Measurements from ENCODE around the gene GLIPR1L1.
"Not testable (repeated sequence)": the region's sequence is repeated elsewhere in the genome, so short reads cannot be mapped to it uniquely, and the experiment has no call there.

Gene GLIPR1L1

GRCh38 chr12:75341873-75342272 is 7.4 kb downstream of the GLIPR1L1 start:
- H3K9me3 ChIP-seq (ENCODE audit: insufficient read depth, low read depth, low read length), result no peaks in the 10 kb centered on the region
- no peak overlapping the region for H3K9ac ChIP-seq (ENCODE audit: low read depth, low read length, poor library complexity, severe bottlenecking)
- H3K4me3 ChIP-seq (ENCODE audit: low read length, poor library complexity, severe bottlenecking), result no peak overlapping the region
- H3K79me2 ChIP-seq (ENCODE audit: insufficient read depth, low read length), result no peaks in the 10 kb centered on the region
- no peak overlapping the region for H2AFZ ChIP-seq (ENCODE audit: low read length)
- no peaks in the 10 kb centered on the region for H3K9me2 ChIP-seq (replicated peaks; ENCODE audit: low read depth, low read length)
- no peaks in the 10 kb centered on the region for H3K36me3 ChIP-seq (ENCODE audit: insufficient read depth, low read length)
- no peaks in the 10 kb centered on the region for H3F3A ChIP-seq (ENCODE audit: low read depth)
- no peaks in the 10 kb centered on the region for H3K4me1 ChIP-seq (ENCODE audit: insufficient read depth, low read length, poor library complexity, severe bottlenecking)
- TF ChIP-seq CTCF (conservative IDR thresholded peaks at IDR 0.05; ENCODE audit: low read length), result no peak
- no peak for TF ChIP-seq EZH2phosphoT487 (IDR thresholded peaks at IDR 0.05; ENCODE audit: borderline replicate concordance)
- H3K27me3 ChIP-seq (ENCODE audit: insufficient read depth, low read length, poor library complexity, severe bottlenecking), result no peaks in the 10 kb centered on the region
- H4K20me1 ChIP-seq (ENCODE audit: insufficient read depth, low read length, poor library complexity, severe bottlenecking), result no peaks in the 10 kb centered on the region
- no peak overlapping the region for H3K4me2 ChIP-seq (ENCODE audit: low read depth, low read length, poor library complexity, severe bottlenecking)

- no peak overlapping the region for H3K4me2 ChIP-seq (ENCODE audit: low read depth, low read length, poor library complexity, severe bottlenecking)
These were observed 11.1 kb downstream of the GLIPR1L1 start for GRCh38 chr12:75345531-75345930.

GRCh38 chr12:75346215-75346614 is 11.7 kb downstream of the GLIPR1L1 start:
- not testable (repeated sequence) for H3K9ac ChIP-seq (ENCODE audit: low read depth, low read length, poor library complexity, severe bottlenecking); H3K79me2 ChIP-seq (ENCODE audit: insufficient read depth, low read length); H2AFZ ChIP-seq (ENCODE audit: low read length); H3K9me3 ChIP-seq (ENCODE audit: insufficient read depth, low read depth, low read length); H3K4me3 ChIP-seq (ENCODE audit: low read length, poor library complexity, severe bottlenecking); H3K4me2 ChIP-seq (ENCODE audit: low read depth, low read length, poor library complexity, severe bottlenecking); H3K27me3 ChIP-seq (ENCODE audit: insufficient read depth, low read length, poor library complexity, severe bottlenecking); H3K9me2 ChIP-seq (replicated peaks; ENCODE audit: low read depth, low read length); H4K20me1 ChIP-seq (ENCODE audit: insufficient read depth, low read length, poor library complexity, severe bottlenecking); H3F3A ChIP-seq (ENCODE audit: low read depth); H3K36me3 ChIP-seq (ENCODE audit: insufficient read depth, low read length)
- peaks cover 14% of the 10 kb centered on the region for H3K4me1 ChIP-seq (ENCODE audit: insufficient read depth, low read length, poor library complexity, severe bottlenecking)

More at GRCh38 chr12:75345531-75345930, 11.1 kb downstream of the GLIPR1L1 start:
- no peak overlapping the region for H3K4me3 ChIP-seq (ENCODE audit: low read length, poor library complexity, severe bottlenecking)
- H3K9me2 ChIP-seq (replicated peaks; ENCODE audit: low read depth, low read length), result no peaks in the 10 kb centered on the region
- no peaks in the 10 kb centered on the region for H4K20me1 ChIP-seq (ENCODE audit: insufficient read depth, low read length, poor library complexity, severe bottlenecking)
- no peak overlapping the region for H2AFZ ChIP-seq (ENCODE audit: low read length)
- H3K9ac ChIP-seq (ENCODE audit: low read depth, low read length, poor library complexity, severe bottlenecking), result no peak overlapping the region
- H3K4me1 ChIP-seq (ENCODE audit: insufficient read depth, low read length, poor library complexity, severe bottlenecking), result peaks cover 9% of the 10 kb centered on the region
- no peaks in the 10 kb centered on the region for H3K27me3 ChIP-seq (ENCODE audit: insufficient read depth, low read length, poor library complexity, severe bottlenecking)
- no peaks in the 10 kb centered on the region for H3K79me2 ChIP-seq (ENCODE audit: insufficient read depth, low read length)
- H3K9me3 ChIP-seq (ENCODE audit: insufficient read depth, low read depth, low read length), result no peaks in the 10 kb centered on the region
- no peaks in the 10 kb centered on the region for H3K36me3 ChIP-seq (ENCODE audit: insufficient read depth, low read length)
- TF ChIP-seq CTCF (conservative IDR thresholded peaks at IDR 0.05; ENCODE audit: low read length) (no peak), EZH2phosphoT487 (IDR thresholded peaks at IDR 0.05; ENCODE audit: borderline replicate concordance) (no peak)
- H3F3A ChIP-seq (ENCODE audit: low read depth), result no peaks in the 10 kb centered on the region

GRCh38 chr12:75349946-75350345 is 15.5 kb downstream of the GLIPR1L1 start:
- no peaks in the 10 kb centered on the region for H3K9me3 ChIP-seq (ENCODE audit: insufficient read depth, low read depth, low read length)
- H3K4me3 ChIP-seq (ENCODE audit: low read length, poor library complexity, severe bottlenecking), result no peak overlapping the region
- peak overlapping the region; percentile 20 for H3K4me2 ChIP-seq (ENCODE audit: low read depth, low read length, poor library complexity, severe bottlenecking)
- no peaks in the 10 kb centered on the region for H3F3A ChIP-seq (ENCODE audit: low read depth)
- H4K20me1 ChIP-seq (ENCODE audit: insufficient read depth, low read length, poor library complexity, severe bottlenecking), result no peaks in the 10 kb centered on the region
- H3K9me2 ChIP-seq (replicated peaks; ENCODE audit: low read depth, low read length), result no peaks in the 10 kb centered on the region
- TF ChIP-seq CTCF (conservative IDR thresholded peaks at IDR 0.05; ENCODE audit: low read length), result no peak
- no peak for TF ChIP-seq EZH2phosphoT487 (IDR thresholded peaks at IDR 0.05; ENCODE audit: borderline replicate concordance)
- no peaks in the 10 kb centered on the region for H3K27me3 ChIP-seq (ENCODE audit: insufficient read depth, low read length, poor library complexity, severe bottlenecking)
- H3K36me3 ChIP-seq (ENCODE audit: insufficient read depth, low read length), result no peaks in the 10 kb centered on the region
- no peak overlapping the region for H2AFZ ChIP-seq (ENCODE audit: low read length)
- H3K4me1 ChIP-seq (ENCODE audit: insufficient read depth, low read length, poor library complexity, severe bottlenecking), result peaks cover 14% of the 10 kb centered on the region
- H3K79me2 ChIP-seq (ENCODE audit: insufficient read depth, low read length), result no peaks in the 10 kb centered on the region
- no peak overlapping the region for H3K9ac ChIP-seq (ENCODE audit: low read depth, low read length, poor library complexity, severe bottlenecking)

Measured in Loucy (cell line).